ENCODE results near the gene PNCK. TPM values are rescaled to one million over a fixed set of nuclear protein-coding genes. Genes with fewer than 3 reads are reported as not detected.

Gene PNCK
- polyA plus RNA-seq, 4 donors: 6.2 to 11.4 (median 7.5) TPM

GRCh38 chrX:153667281-153667955 is 6.2 kb downstream of the PNCK start:
- DNase-seq (ENCODE audit: low read depth in 4 of 4, low spot score in 3 of 4): no peak

- no peak for DNase-seq (ENCODE audit: low read depth in 4 of 4, low spot score in 3 of 4)
These were observed 7.8 kb downstream of the PNCK start for GRCh38 chrX:153665726-153666306.

GRCh38 chrX:153662266-153662665 is 11.3 kb downstream of the PNCK start:
- no peak for DNase-seq (ENCODE audit: low read depth in 4 of 4, low spot score in 3 of 4)

GRCh38 chrX:153659268-153659667 is 14.3 kb downstream of the PNCK start:
- no peak for DNase-seq (ENCODE audit: low read depth in 4 of 4, low spot score in 3 of 4)

GRCh38 chrX:153657161-153657560 is 16.5 kb downstream of the PNCK start:
- no peak for DNase-seq (ENCODE audit: low read depth in 4 of 4, low spot score in 3 of 4)

GRCh38 chrX:153653556-153653955 is 20.1 kb downstream of the PNCK start:
- DNase-seq (ENCODE audit: low read depth in 4 of 4, low spot score in 3 of 4): no peak

- DNase-seq (ENCODE audit: low read depth in 4 of 4, low spot score in 3 of 4): no peak
These were observed 22.0 kb downstream of the PNCK start for GRCh38 chrX:153651540-153652079.

- no peak for DNase-seq (ENCODE audit: low read depth in 4 of 4, low spot score in 3 of 4)
These were observed 22.7 kb downstream of the PNCK start for GRCh38 chrX:153650959-153651358.

- DNase-seq (ENCODE audit: low read depth in 4 of 4, low spot score in 3 of 4): no peak
These were observed 23.5 kb downstream of the PNCK start for GRCh38 chrX:153649915-153650782.

- no peak for DNase-seq (ENCODE audit: low read depth in 4 of 4, low spot score in 3 of 4)
These were observed 24.3 kb downstream of the PNCK start for GRCh38 chrX:153649178-153649914.

- DNase-seq (ENCODE audit: low read depth in 4 of 4, low spot score in 3 of 4): no peak
These were observed 25.0 kb downstream of the PNCK start for GRCh38 chrX:153648358-153649177.

- DNase-seq (ENCODE audit: low read depth in 4 of 4, low spot score in 3 of 4): no peak
These were observed 25.9 kb downstream of the PNCK start for GRCh38 chrX:153647461-153648357.

- DNase-seq (ENCODE audit: low read depth in 4 of 4, low spot score in 3 of 4): no peak
These were observed 26.8 kb downstream of the PNCK start, which contains the start of gene DUSP9 for GRCh38 chrX:153646620-153647373. Gene DUSP9, plus strand, starts transcription at chrX:153647203. Its CDS starts 751 bp downstream, at chrX:153647954.

- DNase-seq (ENCODE audit: low read depth in 4 of 4, low spot score in 3 of 4): no peak
These were observed 27.6 kb downstream of the PNCK start for GRCh38 chrX:153645921-153646488.

GRCh38 chrX:153645151-153645550 is 28.5 kb downstream of the PNCK start:
- DNase-seq (ENCODE audit: low read depth in 4 of 4, low spot score in 3 of 4): no peak

- DNase-seq (ENCODE audit: low read depth in 4 of 4, low spot score in 3 of 4): no peak
These were observed 29.1 kb downstream of the PNCK start for GRCh38 chrX:153644356-153645125.

All from right renal pelvis (tissue), 4 donors.